ENCODE data around the gene MKNK1. TPM values are rescaled to one million over a fixed set of nuclear protein-coding genes. Genes with fewer than 3 reads are reported as not detected.

Gene MKNK1
- total RNA-seq, 1 experiment from 2014 or later, result 12.9 TPM

DNA sequence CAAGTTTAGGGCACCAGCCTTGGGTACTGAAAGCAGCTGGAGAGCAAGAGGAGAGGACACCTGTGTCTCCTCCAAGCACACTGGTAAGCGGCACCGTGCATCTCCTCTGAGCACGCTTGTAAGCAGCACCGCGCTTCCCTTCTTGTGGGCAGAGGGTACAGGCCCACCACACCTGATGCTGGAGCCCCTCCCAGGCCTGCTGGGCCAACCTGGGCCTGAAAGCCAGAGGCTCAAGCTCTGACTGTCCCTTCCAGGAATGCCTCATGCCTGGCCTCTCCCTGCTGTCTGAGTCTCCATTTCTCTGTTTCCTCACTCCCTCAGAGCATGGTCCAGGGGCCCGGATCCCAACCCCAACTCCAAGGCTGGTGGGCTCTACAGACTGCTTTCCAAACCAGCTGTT, 88.5 kb downstream of the MKNK1 start:
- no peaks in the 10 kb centered on the region for H3K79me2 ChIP-seq (ENCODE audit: insufficient read depth, low read length)
- peaks cover 52% of the 10 kb centered on the region for H3K27me3 Mint-ChIP-seq (ENCODE audit: low read depth)
- no peak overlapping the region for H2AFZ ChIP-seq (ENCODE audit: low read length)
- no peaks in the 10 kb centered on the region for H3K9me3 ChIP-seq (ENCODE audit: control insufficient read depth, low read depth, low read length)
- H3K79me1 ChIP-seq (ENCODE audit: insufficient read depth, low read depth, low read length, poor library complexity, severe bottlenecking), result no peaks in the 10 kb centered on the region
- H4K5ac ChIP-seq (ENCODE audit: insufficient read length, low read depth, low read length), result no peak overlapping the region
- H3K4me1 ChIP-seq (ENCODE audit: insufficient read depth, low read length), result peaks cover 13% of the 10 kb centered on the region; the same call in 1 of the 2 replicates
- TF ChIP-seq, protein P1, sequence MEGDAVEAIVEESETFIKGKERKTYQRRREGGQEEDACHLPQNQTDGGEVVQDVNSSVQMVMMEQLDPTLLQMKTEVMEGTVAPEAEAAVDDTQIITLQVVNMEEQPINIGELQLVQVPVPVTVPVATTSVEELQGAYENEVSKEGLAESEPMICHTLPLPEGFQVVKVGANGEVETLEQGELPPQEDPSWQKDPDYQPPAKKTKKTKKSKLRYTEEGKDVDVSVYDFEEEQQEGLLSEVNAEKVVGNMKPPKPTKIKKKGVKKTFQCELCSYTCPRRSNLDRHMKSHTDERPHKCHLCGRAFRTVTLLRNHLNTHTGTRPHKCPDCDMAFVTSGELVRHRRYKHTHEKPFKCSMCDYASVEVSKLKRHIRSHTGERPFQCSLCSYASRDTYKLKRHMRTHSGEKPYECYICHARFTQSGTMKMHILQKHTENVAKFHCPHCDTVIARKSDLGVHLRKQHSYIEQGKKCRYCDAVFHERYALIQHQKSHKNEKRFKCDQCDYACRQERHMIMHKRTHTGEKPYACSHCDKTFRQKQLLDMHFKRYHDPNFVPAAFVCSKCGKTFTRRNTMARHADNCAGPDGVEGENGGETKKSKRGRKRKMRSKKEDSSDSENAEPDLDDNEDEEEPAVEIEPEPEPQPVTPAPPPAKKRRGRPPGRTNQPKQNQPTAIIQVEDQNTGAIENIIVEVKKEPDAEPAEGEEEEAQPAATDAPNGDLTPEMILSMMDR (conservative IDR thresholded peaks at IDR 0.05), result no peak
- no peak overlapping the region for H2BK5ac ChIP-seq (ENCODE audit: insufficient read length, low read length)
- H3K9me3 Mint-ChIP-seq, result no peaks in the 10 kb centered on the region; a peak in 1 of 5 replicates
- no peak overlapping the region for H3K4me3 Mint-ChIP-seq
- no peak overlapping the region for H3K56ac ChIP-seq (ENCODE audit: insufficient read length, low read depth, low read length)
- H3K14ac ChIP-seq (ENCODE audit: insufficient read depth, low read length), result no peak overlapping the region
- no peak overlapping the region for H3K4ac ChIP-seq (ENCODE audit: low read depth, low read length)
- H2BK120ac ChIP-seq (ENCODE audit: low read depth, low read length, poor library complexity, severe bottlenecking), result no peak overlapping the region
- DNase-seq, result no peak
- H3K36me3 Mint-ChIP-seq (ENCODE audit: insufficient read depth in 1 of 3, low read depth in 3 of 3), result no peaks in the 10 kb centered on the region
- H3K23me2 ChIP-seq (ENCODE audit: insufficient read length, low read depth, low read length, poor library complexity, severe bottlenecking), result no peaks in the 10 kb centered on the region
- no peak overlapping the region for H2BK20ac ChIP-seq (ENCODE audit: low read depth, low read length, poor library complexity, severe bottlenecking)
- H3K27ac Mint-ChIP-seq, result no peak overlapping the region
- no peak overlapping the region for H3K18ac ChIP-seq (ENCODE audit: insufficient read length, low read depth, low read length)
- H4K8ac ChIP-seq (replicated peaks; ENCODE audit: insufficient read length, low read depth, low read length), result no peak overlapping the region
- no peaks in the 10 kb centered on the region for H3K27me3 ChIP-seq (ENCODE audit: insufficient read depth, low read length)
- no peak overlapping the region for H4K91ac ChIP-seq (ENCODE audit: insufficient read length, low read depth, low read length)
- H3K9ac ChIP-seq (ENCODE audit: extremely low read depth, insufficient read length, low read length), result no peak overlapping the region
- no peak overlapping the region for H3K4me2 ChIP-seq (ENCODE audit: insufficient read depth, insufficient read length, low read length)
- H2BK15ac ChIP-seq (ENCODE audit: low read depth, low read length), result no peak overlapping the region
- WGBS (ENCODE audit: extremely low coverage, insufficient read length, low lambda C conversion rate), result no CpG with 5 or more reads among the region's 6 CpGs
- H4K20me1 ChIP-seq (ENCODE audit: control insufficient read depth, insufficient read depth, insufficient read length), result no peaks in the 10 kb centered on the region
- H3T11ph ChIP-seq (ENCODE audit: low read length), result no peak overlapping the region
- H3K27ac ChIP-seq (ENCODE audit: insufficient read length, low read depth, low read length), result no peak overlapping the region
- peaks cover 70 to 84% of the 10 kb centered on the region in 2 experiments for H3K4me1 Mint-ChIP-seq
- no peak overlapping the region for H2AK5ac ChIP-seq (ENCODE audit: insufficient read length, low read length)
- H3K23ac ChIP-seq (ENCODE audit: insufficient read length, low read depth, low read length), result no peak overlapping the region
- no peak overlapping the region for H2BK12ac ChIP-seq (ENCODE audit: insufficient read length, low read depth, low read length)

Data from H9 (cell line).